NCI-H2196 (cell line): ENCODE measurements around the gene APC2.
A peak's percentile ranks its signal among the peaks of the same experiment; 100 is the strongest.

Experiments
- DNase-seq: peaks from one replicate; lab custom pipeline; 2025; ENCODE audit not compliant: unreplicated experiment; lab: John Stamatoyannopoulos, UW

The APC2 gene

DNA sequence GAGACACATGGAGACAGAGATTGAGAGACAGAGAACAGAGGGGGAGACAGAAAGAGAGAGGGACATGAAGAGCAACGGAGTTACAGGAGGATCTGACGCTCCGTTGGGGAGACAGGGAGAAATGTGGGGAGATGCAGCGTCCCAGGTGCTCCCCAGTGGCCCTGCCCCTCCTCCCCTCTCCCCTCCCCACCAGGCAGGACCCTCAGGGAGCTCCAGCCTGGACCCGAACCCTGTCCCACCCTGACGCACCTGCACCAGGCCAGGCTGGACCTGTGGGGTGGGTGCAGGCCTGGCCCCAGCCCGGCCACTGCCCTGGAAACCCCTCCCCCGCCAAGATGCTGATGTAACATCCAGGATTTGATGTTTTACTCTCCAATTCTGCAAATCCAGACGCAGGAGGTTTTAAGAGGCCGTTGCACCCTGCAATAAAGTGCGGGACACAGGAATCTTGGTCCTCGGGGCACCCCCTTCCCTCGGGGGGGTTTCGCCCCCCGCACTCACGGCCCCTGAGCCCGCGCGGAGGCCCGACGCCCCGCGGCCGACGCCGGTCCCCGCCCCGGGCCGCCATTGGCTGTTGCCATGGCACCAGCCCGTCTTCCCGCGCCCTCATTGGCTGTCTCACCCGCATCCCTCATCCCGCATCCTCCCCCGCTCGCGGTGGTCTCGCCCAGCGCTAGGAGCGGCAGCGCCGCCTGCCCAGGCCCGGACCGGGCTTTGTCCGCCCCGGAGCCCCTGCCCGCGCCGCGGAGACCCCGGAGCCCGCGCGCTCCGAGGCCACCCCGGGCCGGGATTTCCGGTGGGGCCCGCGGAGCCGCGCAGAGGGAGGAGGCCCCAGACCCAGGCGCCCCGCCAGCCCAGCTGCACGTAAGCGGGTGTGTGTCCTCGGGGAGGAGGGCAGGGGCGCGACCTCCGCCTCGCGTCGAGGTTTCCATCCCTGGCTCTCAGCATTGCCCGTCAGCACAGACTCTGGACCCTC, at the start of gene APC2:
Gene APC2, plus strand, starts transcription at position 655 of the 976 bp plus-strand sequence. CDS start 2,881 bp downstream, outside the sequence.
- peak; percentile 73 for DNase-seq

DNA sequence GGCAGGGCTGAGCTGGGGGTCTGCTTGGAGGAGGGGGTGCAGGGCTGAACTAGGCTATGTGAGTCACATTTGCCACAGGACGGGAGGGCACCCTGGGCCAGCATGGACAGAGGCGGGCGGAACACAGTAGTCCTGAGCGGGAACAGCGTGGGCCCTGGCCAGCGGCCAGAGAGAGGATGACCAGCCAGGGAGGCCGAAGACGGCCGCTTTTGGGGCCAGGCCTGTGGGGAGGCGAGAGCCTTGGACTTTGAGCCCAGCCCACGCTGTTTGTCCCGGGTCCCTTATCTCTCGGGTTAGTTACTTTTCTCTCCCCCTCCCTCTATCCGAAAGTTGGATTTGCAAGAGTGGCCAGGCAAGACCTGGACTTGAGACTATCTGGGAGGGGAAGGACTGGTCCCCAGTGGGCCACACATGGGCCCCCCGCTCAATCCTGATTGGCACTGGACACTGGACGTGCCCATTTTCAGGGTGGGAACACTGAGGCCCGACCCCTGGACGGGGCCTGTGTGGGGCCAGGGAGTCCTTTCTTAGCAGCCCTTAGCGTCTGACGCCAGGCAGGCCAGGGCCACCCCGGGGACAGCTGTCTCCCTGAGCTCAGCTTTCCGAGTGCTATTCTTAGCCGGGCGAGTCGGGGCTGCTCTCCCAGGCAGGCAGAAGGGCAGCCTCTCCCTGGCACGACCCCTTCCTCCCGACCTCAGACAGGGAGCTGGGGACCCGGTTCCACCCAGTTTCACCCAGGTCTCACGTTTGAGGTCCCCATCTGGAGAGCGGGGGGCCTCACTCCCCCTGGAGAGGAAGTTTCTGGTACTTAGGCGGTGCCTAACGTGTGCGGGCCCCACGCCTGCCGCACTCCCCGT, 49.4 kb upstream of the APC2 start:
- no peak for DNase-seq

- no peak for DNase-seq
Measured at GRCh38 chr19:1401138-1401888, 48.6 kb upstream of the APC2 start, which contains the start of gene GAMT. TSS of gene GAMT (minus strand) at chr19:1401542. CDS start at chr19:1401476, 66 bp downstream.

GRCh38 chr19:1401889-1402217, 48.1 kb upstream of the APC2 start:
- no peak for DNase-seq

GRCh38 chr19:1402411-1403070, 47.4 kb upstream of the APC2 start:
- no peak for DNase-seq

DNA sequence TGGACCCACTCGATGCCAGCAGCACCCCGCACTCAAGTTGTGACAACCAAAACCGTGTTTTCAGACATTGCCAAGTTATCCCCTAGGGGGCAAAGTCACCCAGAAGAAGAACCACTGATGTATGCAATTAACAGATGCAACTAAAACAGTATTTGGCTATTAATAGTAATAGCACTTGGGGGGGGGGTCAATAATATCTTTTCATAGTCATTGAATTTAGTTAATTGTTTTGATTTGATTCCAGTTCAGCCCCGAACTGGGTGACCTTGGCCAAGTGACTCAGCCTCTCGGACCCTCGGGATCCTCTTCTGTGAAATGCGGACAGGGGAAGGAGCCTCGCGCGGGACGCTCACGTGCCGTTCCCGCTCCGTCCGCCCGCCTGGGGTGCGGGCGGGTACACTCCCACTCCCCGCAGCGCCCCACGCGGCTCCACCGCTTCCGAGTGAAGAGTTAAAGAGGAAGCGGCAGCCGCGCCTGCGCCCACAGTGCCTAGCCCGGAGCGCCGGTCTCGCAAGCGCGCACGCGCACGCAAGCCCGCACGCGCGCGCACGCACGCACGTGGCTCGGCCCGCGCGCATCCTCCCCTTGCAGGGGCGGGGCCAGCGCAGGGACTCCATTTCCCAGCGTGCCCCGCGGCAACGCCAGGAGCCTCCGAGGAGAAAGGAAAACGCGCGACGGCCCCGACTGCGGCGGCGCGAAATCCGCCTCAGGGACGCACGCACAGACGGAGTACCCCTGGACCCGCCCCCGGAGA, 43.0 kb upstream of the APC2 start:
- DNase-seq, result peak; percentile 100

DNA sequence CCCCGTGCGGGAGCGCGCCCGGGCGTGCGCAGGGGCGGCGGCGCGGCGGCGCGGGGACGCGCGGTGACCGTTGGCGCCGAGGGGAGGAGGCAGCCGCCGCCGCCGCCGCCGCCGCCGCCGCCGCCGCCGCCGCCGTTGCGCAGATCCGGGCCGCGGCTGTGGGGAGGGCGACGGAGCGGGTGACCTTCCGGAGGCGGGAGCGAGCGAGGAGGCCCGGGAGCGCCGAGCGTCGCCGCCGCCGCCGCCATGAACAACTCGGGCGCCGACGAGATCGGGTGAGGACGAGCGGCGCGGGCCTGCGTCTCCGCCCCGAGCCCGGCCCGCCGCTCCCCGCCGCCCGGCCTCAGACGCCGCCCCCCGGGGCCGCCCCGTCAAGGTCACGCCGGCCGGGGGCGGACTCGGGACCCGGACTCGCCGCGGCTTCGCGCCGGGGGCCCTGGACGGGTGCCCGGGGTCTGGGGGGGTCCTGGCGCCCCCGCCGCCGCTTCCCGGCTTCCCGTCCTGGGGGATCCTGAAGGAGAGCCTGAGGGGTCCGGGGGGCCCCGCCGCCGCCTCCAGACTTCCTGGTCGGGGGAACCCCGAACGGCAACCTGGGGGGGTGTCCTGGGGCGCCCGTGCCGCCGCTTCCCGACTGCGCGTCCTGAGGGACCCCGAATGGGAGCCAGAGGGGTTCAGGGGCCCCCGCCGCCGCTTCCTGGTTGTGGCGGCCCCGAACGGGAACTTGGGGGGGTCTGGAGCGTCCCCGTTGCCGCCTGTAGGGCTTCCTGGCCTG, 42.2 kb upstream of the APC2 start, which contains the start of gene DAZAP1:
Gene DAZAP1, plus strand, starts transcription at position 59 of the 772 bp plus-strand sequence. Its CDS starts 188 bp downstream, at position 247.
- DNase-seq, result no peak

- no peak for DNase-seq
Measured at GRCh38 chr19:1408300-1409203, 41.4 kb upstream of the APC2 start.

DNA sequence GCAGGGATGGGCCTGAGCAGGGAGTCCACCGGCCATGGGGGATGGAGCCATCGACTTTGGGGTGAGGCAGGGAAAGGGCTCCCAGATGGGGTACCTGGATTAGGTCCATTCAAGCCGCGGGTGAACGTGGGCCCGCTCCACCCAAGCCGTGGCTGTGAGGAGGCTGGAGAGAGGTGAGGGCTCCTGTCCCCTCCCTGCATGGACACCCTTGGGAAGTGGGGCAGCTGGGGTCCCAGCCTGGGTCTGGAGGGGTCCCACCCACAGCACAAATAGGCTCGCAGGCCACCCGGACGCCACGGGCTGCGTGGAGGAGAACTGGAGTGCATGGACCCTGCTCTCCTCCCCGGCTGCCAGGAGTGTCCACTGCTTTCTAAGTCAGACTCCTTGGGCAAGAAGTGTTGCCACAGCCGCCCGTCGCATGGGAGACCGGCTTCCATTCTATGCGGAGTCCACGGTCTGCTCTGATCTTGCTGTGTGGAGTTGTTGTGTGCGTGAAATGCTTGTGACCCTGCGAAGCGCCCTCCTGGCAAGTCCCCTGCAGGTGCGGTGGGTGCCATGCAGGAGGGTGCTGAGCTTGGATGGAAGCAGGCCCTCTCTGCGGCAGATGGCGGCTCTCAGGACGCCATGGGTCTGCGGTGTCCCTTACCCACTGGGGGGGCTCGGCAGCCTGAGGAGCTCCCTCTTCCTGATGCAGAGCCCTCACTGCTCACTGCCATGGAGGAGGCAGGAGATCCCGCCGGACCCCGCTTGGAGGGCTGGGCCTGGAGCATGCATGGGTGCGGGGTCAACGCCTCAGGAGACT, 40.5 kb upstream of the APC2 start:
- no peak for DNase-seq

- peak; percentile 17 for DNase-seq
Measured at GRCh38 chr19:1410136-1410786, 39.7 kb upstream of the APC2 start.

DNA sequence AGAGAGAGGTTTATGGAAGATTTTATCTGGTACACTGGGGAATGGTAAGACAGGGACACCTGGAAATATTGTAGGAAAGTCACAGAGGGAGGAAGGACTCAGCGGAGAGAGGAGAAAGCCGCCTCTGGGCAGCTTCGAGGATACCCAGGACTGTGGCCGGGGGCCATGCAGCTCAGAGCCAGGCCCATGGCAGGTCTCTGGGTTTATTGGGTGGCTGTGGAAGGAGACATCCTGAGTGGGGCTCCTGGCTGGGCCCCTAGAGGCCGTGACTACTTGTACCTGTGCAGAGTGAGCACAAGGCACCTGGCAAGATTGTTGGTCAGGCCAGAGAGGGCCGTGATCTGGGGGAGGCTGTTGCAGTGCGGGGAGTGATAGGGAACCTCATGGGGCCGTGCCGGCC, 39.1 kb upstream of the APC2 start:
- no peak for DNase-seq

GRCh38 chr19:1411255-1412191, 38.4 kb upstream of the APC2 start:
- DNase-seq, result peak; percentile 73

DNA sequence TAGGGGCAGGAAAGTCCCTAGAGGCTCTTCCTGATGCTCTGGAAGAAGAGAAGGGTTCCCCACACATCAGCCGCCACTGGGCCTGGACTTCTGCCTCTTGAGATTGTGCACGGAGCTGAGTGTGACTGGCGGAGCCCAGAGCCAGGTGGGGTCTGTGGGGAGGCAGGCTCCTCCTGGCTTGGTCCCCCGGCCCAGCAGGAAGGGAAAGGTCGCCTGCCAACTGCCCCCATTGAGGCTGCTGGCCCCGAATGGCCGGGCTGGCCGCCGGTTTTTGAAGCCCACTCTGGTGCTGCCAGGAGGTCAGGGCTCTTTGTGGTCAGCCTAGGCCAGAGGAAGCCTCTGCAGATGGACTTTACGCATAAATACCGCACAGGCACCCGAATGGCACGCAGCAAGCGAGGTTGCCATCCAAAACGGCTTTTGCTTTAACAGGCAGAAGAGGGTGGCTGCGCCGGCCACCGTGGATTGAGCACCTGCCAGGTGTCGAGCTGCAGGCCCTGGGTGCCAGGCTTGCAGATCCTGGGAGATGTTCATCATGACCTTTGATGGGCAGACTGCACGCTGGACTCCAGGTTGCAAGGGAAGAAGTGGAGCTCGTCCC, 37.5 kb upstream of the APC2 start:
- DNase-seq, result no peak

GRCh38 chr19:1412995-1413800, 36.7 kb upstream of the APC2 start:
- no peak for DNase-seq
